HG02885 (cell line): Measurements from ENCODE around the gene ZEB2.

ENCODE experiments used
- ATAC-seq: cut with Tn5 transposase; IDR thresholded peaks from one replicate; pipeline ENCODE4 v1.9.1; 2021; ENCODE audit warnings: mild to moderate bottlenecking; ENCODE audit not compliant: unreplicated experiment, poor library complexity

The ZEB2 gene

GRCh38 chr2:144432921-144433320 lies 87.0 kb downstream of the ZEB2 start:
- no peak for ATAC-seq

GRCh38 chr2:144431998-144432397 lies 87.9 kb downstream of the ZEB2 start:
- ATAC-seq, result no peak

GRCh38 chr2:144431392-144431783 lies 88.5 kb downstream of the ZEB2 start:
- ATAC-seq, result no peak

GRCh38 chr2:144430722-144431391 lies 89.1 kb downstream of the ZEB2 start:
- peak; percentile 100 for ATAC-seq

- no peak for ATAC-seq
These were observed 90.4 kb downstream of the ZEB2 start for GRCh38 chr2:144429396-144430112.

- ATAC-seq, result no peak
These were observed 92.9 kb downstream of the ZEB2 start for GRCh38 chr2:144426981-144427479.

- ATAC-seq, result no peak
These were observed 93.6 kb downstream of the ZEB2 start for GRCh38 chr2:144426355-144426754.

- no peak for ATAC-seq
These were observed 95.2 kb downstream of the ZEB2 start for GRCh38 chr2:144424559-144425240.

GRCh38 chr2:144421606-144422510 lies 98.1 kb downstream of the ZEB2 start:
- no peak for ATAC-seq

- no peak for ATAC-seq
These were observed 100.7 kb downstream of the ZEB2 start for GRCh38 chr2:144419218-144419617.

GRCh38 chr2:144415386-144415785 lies 104.5 kb downstream of the ZEB2 start:
- ATAC-seq, result no peak

- ATAC-seq, result peak; percentile 88
These were observed 105.5 kb downstream of the ZEB2 start for GRCh38 chr2:144414324-144414845.

GRCh38 chr2:144412709-144413108 lies 107.2 kb downstream of the ZEB2 start:
- no peak for ATAC-seq

- ATAC-seq, result no peak
These were observed 108.4 kb downstream of the ZEB2 start for GRCh38 chr2:144411473-144411872.

GRCh38 chr2:144409241-144409640 lies 110.7 kb downstream of the ZEB2 start:
- ATAC-seq, result no peak

GRCh38 chr2:144407262-144407661 lies 112.7 kb downstream of the ZEB2 start:
- no peak for ATAC-seq

- ATAC-seq, result no peak
These were observed 113.7 kb downstream of the ZEB2 start for GRCh38 chr2:144405982-144406788.

GRCh38 chr2:144405321-144405720 lies 114.6 kb downstream of the ZEB2 start:
- ATAC-seq, result no peak
